Ishikawa (cell line): ENCODE measurements around the gene RPL18A.

ENCODE experiments used
- MAX ChIP-seq: IDR thresholded peaks from 2 replicates; pipeline ENCODE4 v1.6.1; 2012
- REST ChIP-seq: IDR thresholded peaks from 2 replicates; pipeline ENCODE4 v1.6.1; 2012; ENCODE audit warnings: low read depth, mild to moderate bottlenecking

- TF ChIP-seq REST (no peak), MAX (no peak)
Observed at GRCh38 chr19:17902701-17903100, 43.0 kb downstream of the RPL18A start.
